Stomach smooth muscle (tissue), 2 donors: Measurements from ENCODE around the gene CGGBP1.

Experiments used
- H3K27ac ChIP-seq: one replicate; pipeline ENCODE4 v1.7.0; 2013; ENCODE audit warnings: mild to moderate bottlenecking, low read length, inconsistent platforms
- H3K27me3 ChIP-seq, 2 donors: one replicate each; pipeline ENCODE4 v1.7.0; 2013; ENCODE audit warnings: low read length in 2 of 2; ENCODE audit not compliant: insufficient read depth in 2 of 2, control insufficient read depth in 1 of 2
- H3K36me3 ChIP-seq, 2 donors: one replicate each; pipeline ENCODE4 v1.7.0; 2013; ENCODE audit warnings: low read length in 2 of 2; ENCODE audit not compliant: control insufficient read depth in 2 of 2, insufficient read depth in 2 of 2
- H3K4me1 ChIP-seq: one replicate; pipeline ENCODE4 v1.7.0; 2013; ENCODE audit warnings: low read length; ENCODE audit not compliant: control insufficient read depth, insufficient read depth
- H3K4me3 ChIP-seq, 2 donors: one replicate each; pipeline ENCODE4 v1.7.0; 2013; ENCODE audit warnings: low read length in 2 of 2
- H3K9ac ChIP-seq, 2 donors: one replicate each; pipeline ENCODE4 v1.7.0; 2013; ENCODE audit warnings: low read length in 2 of 2, mild to moderate bottlenecking in 1 of 2
- H3K9me3 ChIP-seq, 2 donors: one replicate each; pipeline ENCODE4 v1.7.0; 2013; ENCODE audit warnings: low read length in 2 of 2; ENCODE audit not compliant: control insufficient read depth in 2 of 2
- donor health status: healthy.
- donor health status: Pancreatic carcinoma.

The CGGBP1 gene

GRCh38 chr3:88058581-88059379, at the start of gene CGGBP1, which contains the start of gene ZNF654:
Gene CGGBP1 (minus strand): TSS chr3:88059005. CDS start chr3:88055976, 3,029 bp downstream.
Gene ZNF654 (plus strand): TSS chr3:88059255. CDS start chr3:88059320, 65 bp downstream.
- peak within 1 kb of the TSS; percentile 81 to 87 for H3K9ac ChIP-seq
- no peaks in the 10 kb centered on the region for H3K27me3 ChIP-seq
- H3K27ac ChIP-seq: peak within 1 kb of the TSS; percentile 84
- no peaks in the 10 kb centered on the region for H3K9me3 ChIP-seq
- peaks cover 5 to 11% of the 10 kb centered on the region in 2 donors for H3K36me3 ChIP-seq
- peak within 1 kb of the TSS; percentile 90 for H3K4me3 ChIP-seq
- H3K4me1 ChIP-seq: peaks cover 10% of the 10 kb centered on the region

- no peak overlapping the region for H3K4me3 ChIP-seq
- H3K27me3 ChIP-seq: no peaks in the 10 kb centered on the region
- no peaks in the 10 kb centered on the region for H3K36me3 ChIP-seq
- H3K9ac ChIP-seq: no peak overlapping the region
- no peak overlapping the region for H3K27ac ChIP-seq
- H3K9me3 ChIP-seq: no peaks in the 10 kb centered on the region
- H3K4me1 ChIP-seq: no peaks in the 10 kb centered on the region
Observed at GRCh38 chr3:88105325-88105724, 46.5 kb upstream of the CGGBP1 start.

GRCh38 chr3:88101142-88101541, 42.3 kb upstream of the CGGBP1 start:
- H3K4me1 ChIP-seq: no peaks in the 10 kb centered on the region
- H3K27ac ChIP-seq: no peak overlapping the region
- no peaks in the 10 kb centered on the region for H3K27me3 ChIP-seq
- no peaks in the 10 kb centered on the region for H3K36me3 ChIP-seq
- H3K4me3 ChIP-seq: no peak overlapping the region
- no peak overlapping the region for H3K9ac ChIP-seq
- no peaks in the 10 kb centered on the region for H3K9me3 ChIP-seq

GRCh38 chr3:88093266-88093665, 34.5 kb upstream of the CGGBP1 start:
- Histone ChIP-seq H3K36me3 (peaks cover 0 to 2% of the 10 kb centered on the region in 2 donors), H3K27me3 (no peaks in the 10 kb centered on the region), H3K9ac (no peak overlapping the region), H3K4me1 (no peaks in the 10 kb centered on the region), H3K9me3 (no peaks in the 10 kb centered on the region), H3K4me3 (no peak overlapping the region), H3K27ac (no peak overlapping the region)

- Histone ChIP-seq H3K9ac (no peak overlapping the region), H3K27ac (no peak overlapping the region), H3K27me3 (no peaks in the 10 kb centered on the region), H3K36me3 (peaks cover 2 to 4% of the 10 kb centered on the region in 2 donors), H3K4me1 (no peaks in the 10 kb centered on the region), H3K9me3 (no peaks in the 10 kb centered on the region), H3K4me3 (no peak overlapping the region)
Observed at GRCh38 chr3:88092270-88092669, 33.5 kb upstream of the CGGBP1 start.

DNA sequence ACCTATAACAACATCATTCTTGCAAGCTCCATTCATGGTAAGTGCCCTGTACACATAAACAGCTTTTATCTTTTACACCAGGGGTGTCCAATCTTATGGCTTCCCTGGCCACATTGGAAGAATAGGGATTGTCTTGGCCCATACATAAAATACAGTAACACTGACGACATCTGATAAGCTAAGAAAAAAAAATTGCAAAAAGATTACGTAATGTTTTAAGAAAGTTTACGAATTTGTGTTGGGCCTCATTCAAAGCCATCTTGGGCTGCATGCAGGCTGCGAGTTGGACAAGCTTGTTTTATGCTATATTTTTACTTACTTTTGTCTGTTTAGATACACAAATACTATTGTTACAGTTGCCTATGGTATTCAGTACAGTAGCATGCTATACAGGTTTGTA, 31.9 kb upstream of the CGGBP1 start:
- Histone ChIP-seq H3K4me1 (no peaks in the 10 kb centered on the region), H3K27ac (no peak overlapping the region), H3K9me3 (no peaks in the 10 kb centered on the region), H3K36me3 (peaks cover 2 to 7% of the 10 kb centered on the region in 2 donors), H3K9ac (no peak overlapping the region), H3K4me3 (no peak overlapping the region), H3K27me3 (no peaks in the 10 kb centered on the region)

GRCh38 chr3:88084097-88084501, 25.3 kb upstream of the CGGBP1 start:
- Histone ChIP-seq H3K27me3 (no peaks in the 10 kb centered on the region), H3K4me1 (no peaks in the 10 kb centered on the region), H3K36me3 (peaks cover 0 to 7% of the 10 kb centered on the region in 2 donors), H3K9me3 (no peaks in the 10 kb centered on the region), H3K4me3 (no peak overlapping the region), H3K27ac (no peak overlapping the region), H3K9ac (no peak overlapping the region)

- Histone ChIP-seq H3K27me3 (no peaks in the 10 kb centered on the region), H3K9ac (no peak overlapping the region), H3K4me1 (no peaks in the 10 kb centered on the region), H3K36me3 (peaks cover 0 to 7% of the 10 kb centered on the region in 2 donors), H3K27ac (no peak overlapping the region), H3K9me3 (no peaks in the 10 kb centered on the region), H3K4me3 (no peak overlapping the region)
Observed at GRCh38 chr3:88082854-88083253, 24.0 kb upstream of the CGGBP1 start.

- Histone ChIP-seq H3K9me3 (no peaks in the 10 kb centered on the region), H3K9ac (no peak overlapping the region), H3K27ac (no peak overlapping the region), H3K36me3 (no peaks in the 10 kb centered on the region), H3K4me1 (no peaks in the 10 kb centered on the region), H3K4me3 (no peak overlapping the region), H3K27me3 (no peaks in the 10 kb centered on the region)
Observed at GRCh38 chr3:88078932-88079331, 20.1 kb upstream of the CGGBP1 start.

DNA sequence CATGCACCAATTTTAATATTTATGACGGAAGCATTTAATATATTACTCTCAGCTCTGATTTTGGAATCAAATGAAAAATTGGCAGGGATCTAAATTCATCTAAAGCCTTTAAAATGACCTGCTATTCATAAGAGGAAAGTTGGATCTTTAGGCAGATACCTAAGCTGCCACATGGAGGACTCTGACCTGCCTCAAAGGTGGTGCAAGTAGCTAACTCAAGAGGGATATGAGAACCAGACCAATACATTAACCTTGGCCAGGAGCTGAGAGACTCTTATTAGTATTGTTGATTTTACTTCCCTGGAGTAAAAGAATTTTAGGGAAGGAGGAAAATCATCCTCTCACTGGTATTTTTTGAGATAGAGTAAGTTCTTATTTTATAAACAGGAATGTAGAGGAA, 17.9 kb upstream of the CGGBP1 start:
- H3K36me3 ChIP-seq: no peaks in the 10 kb centered on the region
- no peaks in the 10 kb centered on the region for H3K27me3 ChIP-seq
- H3K9ac ChIP-seq: no peak overlapping the region
- no peak overlapping the region for H3K27ac ChIP-seq
- no peaks in the 10 kb centered on the region for H3K9me3 ChIP-seq
- no peaks in the 10 kb centered on the region for H3K4me1 ChIP-seq
- H3K4me3 ChIP-seq: no peak overlapping the region

DNA sequence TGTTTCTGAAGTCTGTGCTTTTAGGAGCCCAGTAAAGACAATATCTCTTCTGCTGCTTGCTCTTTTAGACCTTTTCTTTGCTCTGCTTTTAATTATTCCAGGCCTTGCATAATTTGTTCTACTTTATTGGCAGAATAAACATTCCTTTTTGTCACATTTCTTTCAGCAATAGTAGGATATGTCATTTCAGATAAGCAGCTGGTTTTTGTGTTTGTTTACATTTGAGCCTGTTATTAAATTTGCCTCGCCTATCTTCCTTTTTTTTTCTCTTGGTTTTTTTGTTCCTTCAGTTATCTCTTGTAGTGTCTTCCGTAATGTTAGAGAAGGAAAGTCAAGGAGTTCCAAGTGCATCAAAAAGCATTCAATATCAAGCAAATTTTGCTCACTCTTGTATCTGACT, 16.7 kb upstream of the CGGBP1 start:
- Histone ChIP-seq H3K4me3 (no peak overlapping the region), H3K36me3 (no peaks in the 10 kb centered on the region), H3K27me3 (no peaks in the 10 kb centered on the region), H3K27ac (no peak overlapping the region), H3K9me3 (no peaks in the 10 kb centered on the region), H3K4me1 (no peaks in the 10 kb centered on the region), H3K9ac (no peak overlapping the region)
